Measurements from ENCODE around the gene EOGT.

EOGT gene

GRCh38 chr3:69048990-69049389 lies 35.5 kb upstream of the EOGT start:
- H3K4me3 ChIP-seq (ENCODE audit: control insufficient read depth, low read depth, low read length): no peak overlapping the region

DNA sequence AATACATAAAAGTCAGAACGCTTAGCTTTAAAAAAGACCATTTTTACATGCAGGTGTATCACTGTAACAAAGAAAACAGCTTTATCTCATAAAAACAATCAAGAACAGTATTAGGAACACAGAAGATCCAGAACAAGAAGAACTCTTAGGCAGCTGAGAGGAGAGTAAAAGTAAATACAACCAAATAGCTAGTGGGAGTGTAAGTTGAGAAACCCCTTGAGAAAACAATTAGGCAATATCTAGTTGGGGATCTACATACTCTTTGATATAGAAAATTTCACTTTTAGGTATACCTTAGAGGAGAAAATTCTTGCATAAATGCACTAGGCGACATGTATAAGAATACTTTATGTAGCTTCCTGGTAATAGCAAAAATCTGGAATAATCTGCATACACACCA lies 31.1 kb upstream of the EOGT start:
- no peak overlapping the region for H3K4me3 ChIP-seq (ENCODE audit: control insufficient read depth, low read depth, low read length)
- no peak for TF ChIP-seq CTCF (IDR thresholded peaks at IDR 0.05; ENCODE audit: control insufficient read depth, insufficient read depth, low read depth, low read length, missing control alignments)

More at GRCh38 chr3:69048990-69049389, 35.5 kb upstream of the EOGT start:
- TF ChIP-seq CTCF (IDR thresholded peaks at IDR 0.05; ENCODE audit: control insufficient read depth, insufficient read depth, low read depth, low read length, missing control alignments): no peak
- no peak for DNase-seq (ENCODE audit: low read depth)

DNA sequence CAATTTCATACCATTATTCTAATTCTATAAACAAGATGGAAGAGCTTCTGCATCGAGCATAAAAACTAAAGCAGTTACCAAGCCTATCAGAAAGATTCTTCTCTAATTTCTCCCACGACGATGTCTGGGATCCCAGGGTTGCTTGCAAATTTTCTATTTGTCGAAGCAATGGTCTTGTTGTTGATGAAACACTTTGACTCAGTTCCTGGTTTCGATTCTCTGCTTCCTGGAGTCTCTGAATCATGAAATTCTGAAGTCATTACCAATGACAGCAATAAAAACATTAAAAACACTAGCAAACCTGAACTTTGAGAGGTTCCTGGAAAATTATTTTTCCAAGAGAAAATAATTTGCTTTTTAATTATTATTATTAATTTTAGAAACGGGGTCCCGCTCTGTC lies 20.0 kb upstream of the EOGT start:
- TF ChIP-seq CTCF (IDR thresholded peaks at IDR 0.05; ENCODE audit: control insufficient read depth, insufficient read depth, low read depth, low read length, missing control alignments): no peak
- H3K4me3 ChIP-seq (ENCODE audit: control insufficient read depth, low read depth, low read length): no peak overlapping the region
- no peak for DNase-seq (ENCODE audit: low read depth)

More for the DNA sequence above, 31.1 kb upstream of the EOGT start:
- no peak for DNase-seq (ENCODE audit: low read depth)

GRCh38 chr3:69032737-69033136 lies 19.3 kb upstream of the EOGT start:
- no peak for TF ChIP-seq CTCF (IDR thresholded peaks at IDR 0.05; ENCODE audit: control insufficient read depth, insufficient read depth, low read depth, low read length, missing control alignments)
- DNase-seq (ENCODE audit: low read depth): no peak
- no peak overlapping the region for H3K4me3 ChIP-seq (ENCODE audit: control insufficient read depth, low read depth, low read length)

GRCh38 chr3:69032142-69032541 lies 18.7 kb upstream of the EOGT start:
- no peak for TF ChIP-seq CTCF (IDR thresholded peaks at IDR 0.05; ENCODE audit: control insufficient read depth, insufficient read depth, low read depth, low read length, missing control alignments)
- DNase-seq (ENCODE audit: low read depth): no peak
- H3K4me3 ChIP-seq (ENCODE audit: control insufficient read depth, low read depth, low read length): no peak overlapping the region

- DNase-seq (ENCODE audit: low read depth): no peak
- no peak for TF ChIP-seq CTCF (IDR thresholded peaks at IDR 0.05; ENCODE audit: control insufficient read depth, insufficient read depth, low read depth, low read length, missing control alignments)
- no peak overlapping the region for H3K4me3 ChIP-seq (ENCODE audit: control insufficient read depth, low read depth, low read length)
These were observed 18.2 kb upstream of the EOGT start for GRCh38 chr3:69031635-69032034.

DNA sequence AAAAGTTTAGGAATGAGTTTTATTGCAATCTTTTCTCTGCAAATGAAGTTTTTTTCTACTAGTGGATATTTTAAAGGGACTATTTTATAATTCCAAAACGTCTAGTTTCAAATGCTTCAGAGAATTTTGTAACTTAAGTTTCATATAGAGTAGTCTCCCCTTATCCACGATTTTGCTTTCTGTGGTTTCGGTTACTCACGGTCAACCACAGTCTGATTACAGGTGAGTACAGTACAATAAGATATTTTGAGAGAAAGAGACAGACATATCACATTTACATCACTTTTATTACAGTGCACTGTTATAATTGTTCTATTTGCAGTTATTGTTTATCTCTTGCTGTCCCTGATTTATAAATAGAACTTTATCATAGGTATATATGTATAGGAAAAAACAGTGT lies 7.4 kb upstream of the EOGT start:
- no peak for DNase-seq (ENCODE audit: low read depth)
- H3K4me3 ChIP-seq (ENCODE audit: control insufficient read depth, low read depth, low read length): no peak overlapping the region
- no peak for TF ChIP-seq CTCF (IDR thresholded peaks at IDR 0.05; ENCODE audit: control insufficient read depth, insufficient read depth, low read depth, low read length, missing control alignments)
